Epithelial cell of esophagus (primary cell): ENCODE measurements around the gene BTBD3.

Experiments
- DNase-seq: peaks from one replicate; pipeline ENCODE4 v3.0.0; 2010; ENCODE audit warnings: low read depth
- H3K4me3 ChIP-seq: 2 replicates; pipeline ENCODE4 v1.5.1; 2011; ENCODE audit warnings: mild to moderate bottlenecking, low read length, control low read depth
- CTCF ChIP-seq: IDR thresholded peaks from 2 replicates; pipeline ENCODE4 v1.5.1; 2011; ENCODE audit warnings: low read depth, mild to moderate bottlenecking, low read length, control low read depth, inconsistent platforms; ENCODE audit not compliant: insufficient read depth; ENCODE audit errors: missing control alignments

Gene BTBD3

GRCh38 chr20:11917663-11918062, at the start of gene BTBD3:
TSS of gene BTBD3 (plus strand) at chr20:11917893. CDS start at chr20:11918276, 383 bp downstream.
- H3K4me3 ChIP-seq = peak within 1 kb of the TSS; percentile 32
- TF ChIP-seq CTCF = no peak
- DNase-seq = peak; percentile 83

- DNase-seq = peak; percentile 60
- H3K4me3 ChIP-seq = no peak overlapping the region
- no peak for TF ChIP-seq CTCF
Observed at GRCh38 chr20:11869641-11870040, 48.1 kb upstream of the BTBD3 start.

- no peak for DNase-seq
- no peak for TF ChIP-seq CTCF
- no peak overlapping the region for H3K4me3 ChIP-seq
Observed at GRCh38 chr20:11870411-11870810, 47.3 kb upstream of the BTBD3 start.

GRCh38 chr20:11876555-11876954, 41.1 kb upstream of the BTBD3 start:
- no peak for DNase-seq
- TF ChIP-seq CTCF = no peak
- no peak overlapping the region for H3K4me3 ChIP-seq

- peak; percentile 90 for DNase-seq
- no peak for TF ChIP-seq CTCF
- H3K4me3 ChIP-seq = no peak overlapping the region
Observed at GRCh38 chr20:11880680-11881079, 37.0 kb upstream of the BTBD3 start.

GRCh38 chr20:11881449-11881848, 36.2 kb upstream of the BTBD3 start:
- no peak overlapping the region for H3K4me3 ChIP-seq
- TF ChIP-seq CTCF = no peak

GRCh38 chr20:11882651-11883050, 35.0 kb upstream of the BTBD3 start:
- TF ChIP-seq CTCF = no peak
- peak; percentile 44 for DNase-seq

More at GRCh38 chr20:11881449-11881848, 36.2 kb upstream of the BTBD3 start:
- DNase-seq = no peak

More at GRCh38 chr20:11882651-11883050, 35.0 kb upstream of the BTBD3 start:
- no peak overlapping the region for H3K4me3 ChIP-seq
